ENCODE measurements around the gene RAB26.
"Not testable (repeated sequence)": the region's sequence is repeated elsewhere in the genome, so short reads cannot be mapped to it uniquely, and the experiment has no call there.

The RAB26 gene

DNA sequence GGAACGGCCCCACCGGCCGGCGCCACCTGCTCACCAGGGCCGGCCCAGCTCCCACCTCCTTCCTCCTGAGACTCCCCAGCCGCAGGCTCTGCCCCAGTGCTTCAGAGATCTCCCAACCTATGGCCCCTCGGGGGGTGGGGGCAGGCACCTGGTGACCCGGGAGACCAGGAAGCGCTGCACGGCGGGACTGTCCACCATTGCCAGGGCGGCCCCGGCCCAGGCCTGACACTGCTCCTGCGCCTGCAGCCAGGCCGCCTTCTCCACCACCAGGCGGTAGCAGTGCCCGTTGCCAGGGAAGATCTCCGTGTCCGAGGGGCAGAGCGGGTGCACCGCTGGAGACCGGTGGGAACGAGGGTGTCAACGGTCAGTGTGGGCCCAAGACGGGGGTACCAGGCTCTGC, 31.1 kb upstream of the RAB26 start:
- not testable (repeated sequence) for DNase-seq (ENCODE audit: low read depth)

DNA sequence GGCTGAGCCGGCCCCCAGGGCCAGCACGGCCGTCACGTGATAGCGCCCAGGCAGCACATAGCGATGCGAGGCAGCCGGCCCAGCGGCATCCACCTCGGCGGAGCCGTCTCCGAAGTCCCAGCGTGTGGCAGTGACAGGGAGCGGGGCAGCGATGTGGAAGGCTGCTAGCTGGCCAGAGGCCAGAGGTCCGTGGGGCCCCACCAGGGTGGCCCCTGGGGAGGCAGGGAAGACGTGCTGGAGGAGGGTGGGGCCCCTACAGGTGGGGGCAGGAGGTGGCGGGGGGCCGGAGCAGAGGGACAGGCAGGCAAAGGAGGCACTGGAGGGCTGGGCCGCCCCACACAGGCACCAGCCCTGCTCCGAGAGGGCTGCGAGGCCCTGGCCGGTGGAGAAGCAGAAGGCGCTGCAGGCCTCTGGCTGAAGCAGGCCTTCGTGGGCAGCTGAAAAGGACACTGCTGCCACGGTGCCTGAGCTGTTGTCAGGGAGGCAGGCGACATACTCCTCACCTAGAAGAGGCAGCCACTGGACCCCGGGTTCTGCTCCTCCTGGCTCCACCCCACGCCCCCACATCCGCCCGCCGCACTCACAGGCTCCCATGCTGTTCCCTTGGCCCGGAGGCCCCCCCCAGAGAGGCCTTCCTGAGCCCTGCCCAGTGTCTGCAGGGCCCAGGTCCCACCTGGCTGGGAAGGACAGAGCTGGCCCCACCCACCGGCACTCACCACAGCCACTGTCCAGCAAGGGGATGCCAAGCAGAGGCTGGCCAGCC, 30.3 kb upstream of the RAB26 start:
- not testable (repeated sequence) for DNase-seq (ENCODE audit: low read depth)

DNA sequence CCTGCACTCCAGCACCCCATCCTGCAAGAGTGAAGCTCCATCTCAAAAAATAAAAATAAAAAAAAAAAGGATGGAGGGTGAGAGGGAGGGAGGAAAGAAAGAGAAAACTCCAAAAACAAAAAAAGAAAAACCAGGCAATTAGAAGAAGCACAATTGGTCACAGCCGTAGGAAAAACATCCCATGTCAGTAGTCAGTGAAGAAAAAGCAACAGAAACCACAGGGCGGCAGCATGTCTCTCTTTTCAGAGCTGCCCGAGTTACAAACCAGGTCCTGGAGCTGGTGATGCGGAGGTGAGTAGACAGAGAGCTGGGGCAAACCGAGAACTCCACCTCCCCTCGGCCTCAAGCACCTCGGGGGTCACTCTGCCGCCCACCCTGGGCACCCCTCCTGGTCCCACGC, 27.1 kb upstream of the RAB26 start:
- not testable (repeated sequence) for DNase-seq (ENCODE audit: low read depth)

DNA sequence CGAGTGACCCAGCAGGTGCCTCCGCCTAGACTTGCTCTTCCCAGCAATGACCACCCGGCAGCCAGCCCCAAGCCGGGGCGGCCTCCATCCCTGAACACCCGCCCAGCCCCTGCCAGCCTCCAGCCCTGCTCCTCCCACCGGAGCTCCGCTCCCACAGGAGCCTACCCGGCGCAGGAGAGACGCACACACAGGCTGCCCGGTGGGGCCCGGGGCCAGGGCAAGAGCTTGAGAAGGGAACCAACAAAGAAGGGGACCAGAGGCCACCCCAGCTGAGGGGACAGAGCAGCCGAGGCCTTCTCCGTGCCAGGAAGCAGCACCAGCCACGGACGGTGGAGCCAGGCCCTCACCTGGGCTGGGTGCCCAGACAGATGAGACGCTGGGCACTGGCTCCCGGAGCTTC, 26.6 kb upstream of the RAB26 start:
- no peak for DNase-seq (ENCODE audit: low read depth)

DNA sequence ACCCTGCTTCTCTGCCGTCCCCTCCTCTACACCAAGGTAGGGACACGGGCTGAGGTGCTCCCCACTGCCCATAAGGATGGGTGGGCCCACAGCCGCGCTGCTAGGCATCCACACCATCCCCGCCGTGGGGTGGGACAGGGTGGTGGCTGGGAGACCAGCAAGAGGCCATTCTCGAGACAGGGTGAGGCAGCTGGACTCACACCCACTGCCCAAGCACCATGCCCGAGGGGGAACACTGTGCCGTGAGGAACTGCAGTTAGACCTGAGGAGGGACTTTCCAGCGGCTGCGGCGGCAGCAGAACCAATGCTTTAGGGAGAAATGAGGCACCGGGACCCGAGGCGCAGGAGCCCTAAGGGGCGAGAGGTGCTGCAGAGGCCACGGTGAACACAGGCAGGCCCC, 26.0 kb upstream of the RAB26 start:
- DNase-seq (ENCODE audit: low read depth), result no peak

DNA sequence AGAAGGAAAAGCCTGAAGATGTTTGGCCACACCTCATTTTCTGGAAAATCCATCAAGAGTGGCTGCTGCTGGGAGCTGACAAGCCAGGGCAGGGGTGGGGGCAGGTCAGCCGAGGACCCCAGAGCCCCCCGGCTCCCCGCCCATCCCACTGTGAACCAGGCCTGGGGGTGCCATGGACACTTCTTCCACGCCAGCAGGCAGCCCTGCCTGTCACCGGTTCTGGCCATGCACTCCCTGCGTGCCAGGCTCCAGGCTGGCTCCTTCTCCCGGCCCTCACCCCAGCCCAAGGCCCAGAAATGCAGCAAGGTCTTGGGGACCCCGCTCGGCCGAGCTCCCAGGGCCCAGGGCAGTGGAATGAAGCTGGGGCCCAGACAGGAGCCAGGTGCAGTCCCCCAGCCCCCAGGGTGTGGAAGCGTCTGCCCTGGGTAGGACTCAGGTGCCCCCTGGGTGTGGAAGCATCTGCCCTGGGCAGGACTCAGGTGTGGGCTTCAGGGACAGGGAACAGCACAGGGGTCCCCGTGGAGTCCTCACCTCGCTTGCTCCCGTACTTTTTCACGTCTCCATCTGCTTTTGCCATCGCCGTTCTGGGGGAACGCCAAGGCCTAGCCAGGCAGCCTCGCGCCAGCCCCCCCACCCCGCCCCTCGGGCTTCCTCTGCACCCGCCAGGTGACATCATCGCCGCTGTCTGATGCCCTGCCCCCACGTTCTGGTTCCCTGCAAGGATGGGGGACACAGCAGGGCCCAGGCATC, 25.3 kb upstream of the RAB26 start:
- not testable (repeated sequence) for DNase-seq (ENCODE audit: low read depth)

DNA sequence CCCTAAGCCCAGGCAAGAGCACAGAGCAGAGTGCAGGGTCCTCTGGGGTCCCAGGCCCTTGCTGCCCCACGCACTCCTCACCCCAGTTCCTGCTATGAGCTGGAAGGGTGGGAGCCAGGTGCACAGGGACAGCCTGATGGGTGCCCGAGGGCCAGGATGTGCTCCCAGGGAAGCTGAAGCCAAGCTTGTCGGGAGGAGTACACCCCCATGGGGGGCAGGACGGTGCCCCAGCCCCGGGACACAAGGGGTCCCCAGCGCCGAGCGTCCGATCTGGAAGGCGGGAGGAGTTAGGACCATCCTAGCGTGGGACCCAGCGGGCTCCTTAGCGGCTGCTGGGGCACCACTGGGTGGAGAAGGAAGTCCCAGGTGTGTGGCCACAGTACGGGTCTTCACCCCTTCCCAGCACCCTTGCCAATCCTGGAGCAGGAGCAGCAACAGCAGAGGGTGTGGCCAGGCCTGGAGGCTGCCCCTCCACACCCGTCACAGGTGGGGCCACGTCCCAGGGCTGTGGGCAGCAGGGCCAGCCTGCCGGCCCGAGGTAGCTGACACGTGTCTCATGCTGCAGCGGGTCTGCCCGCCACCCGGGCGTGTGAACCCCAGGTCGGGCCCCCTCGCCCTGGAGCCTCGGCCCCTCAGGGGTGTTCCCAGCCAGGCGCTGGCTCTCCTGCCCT, 24.6 kb upstream of the RAB26 start:
- not testable (repeated sequence) for DNase-seq (ENCODE audit: low read depth)

DNA sequence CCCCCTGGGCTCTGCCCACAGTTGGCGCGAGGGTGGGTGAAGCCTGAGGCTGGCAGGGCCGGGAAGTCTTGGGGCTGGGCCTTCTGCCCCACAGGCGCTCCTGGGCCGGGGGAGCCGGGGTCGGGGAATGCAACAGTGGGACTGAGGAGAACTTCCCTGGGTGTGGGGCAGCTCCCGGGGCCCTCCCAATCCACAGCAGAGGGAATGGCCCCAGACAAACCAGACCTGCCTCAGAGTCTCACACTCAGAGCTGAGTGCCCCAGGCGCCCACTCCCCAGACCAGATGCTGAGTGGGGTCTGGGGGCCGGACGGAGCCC, 24.1 kb upstream of the RAB26 start:
- not testable (repeated sequence) for DNase-seq (ENCODE audit: low read depth)

DNA sequence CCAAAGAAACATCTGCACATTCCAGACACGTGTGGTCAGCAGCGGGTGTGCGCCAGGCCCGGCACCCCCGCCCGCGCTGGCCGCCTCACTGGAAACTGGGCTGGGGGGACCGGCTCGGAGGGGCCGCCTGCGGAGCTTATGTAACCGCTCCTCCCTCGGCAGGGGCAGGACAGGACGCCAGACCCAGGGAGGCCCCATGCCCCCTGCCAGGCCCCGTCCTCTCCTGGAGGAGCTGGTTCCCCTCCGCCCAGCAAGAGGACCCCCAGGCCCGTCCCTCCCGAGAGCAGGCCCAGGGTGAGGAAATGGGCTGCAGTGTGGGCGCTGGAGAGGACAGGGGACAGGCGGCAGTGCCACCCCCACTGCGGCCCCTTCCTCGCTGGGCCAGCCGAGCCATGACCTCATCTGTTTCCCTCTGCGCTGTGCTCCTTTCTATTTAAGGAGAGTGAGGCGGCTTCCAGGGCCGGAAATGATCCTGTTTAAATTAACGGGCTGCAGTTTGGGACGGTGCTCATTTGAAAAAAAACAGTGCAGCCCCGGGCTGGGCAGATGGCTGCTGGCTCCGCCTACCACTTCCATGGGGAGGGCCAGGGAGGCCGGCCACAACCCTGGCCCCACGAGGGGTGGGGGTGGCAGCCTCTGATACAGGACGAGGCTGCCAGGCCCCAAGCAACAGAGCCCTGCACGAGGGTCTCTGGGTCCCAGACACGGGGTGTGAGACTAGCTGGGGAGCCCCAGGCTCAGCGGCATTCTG, 23.6 kb upstream of the RAB26 start:
- DNase-seq (ENCODE audit: low read depth), result not testable (repeated sequence)

DNA sequence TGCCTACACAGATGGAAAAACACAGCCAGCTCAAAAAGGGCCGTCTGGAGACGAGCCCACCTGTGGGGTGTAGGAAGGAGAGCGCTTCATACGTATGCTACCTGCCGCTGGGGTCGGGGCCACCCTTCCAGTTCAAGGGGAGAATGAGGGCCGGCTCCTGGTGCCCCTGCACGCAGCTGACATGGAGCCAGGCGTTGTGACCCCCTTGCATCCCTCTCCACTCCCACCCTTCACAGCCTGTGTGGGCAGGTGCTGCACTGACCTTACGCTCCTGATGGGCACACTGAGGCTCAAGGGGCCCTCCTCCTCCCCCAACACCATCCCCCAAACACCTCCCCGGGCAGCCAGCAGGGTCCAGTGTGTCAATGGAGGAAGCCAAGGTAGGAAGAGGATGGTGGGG, 22.8 kb upstream of the RAB26 start:
- not testable (repeated sequence) for DNase-seq (ENCODE audit: low read depth)

DNA sequence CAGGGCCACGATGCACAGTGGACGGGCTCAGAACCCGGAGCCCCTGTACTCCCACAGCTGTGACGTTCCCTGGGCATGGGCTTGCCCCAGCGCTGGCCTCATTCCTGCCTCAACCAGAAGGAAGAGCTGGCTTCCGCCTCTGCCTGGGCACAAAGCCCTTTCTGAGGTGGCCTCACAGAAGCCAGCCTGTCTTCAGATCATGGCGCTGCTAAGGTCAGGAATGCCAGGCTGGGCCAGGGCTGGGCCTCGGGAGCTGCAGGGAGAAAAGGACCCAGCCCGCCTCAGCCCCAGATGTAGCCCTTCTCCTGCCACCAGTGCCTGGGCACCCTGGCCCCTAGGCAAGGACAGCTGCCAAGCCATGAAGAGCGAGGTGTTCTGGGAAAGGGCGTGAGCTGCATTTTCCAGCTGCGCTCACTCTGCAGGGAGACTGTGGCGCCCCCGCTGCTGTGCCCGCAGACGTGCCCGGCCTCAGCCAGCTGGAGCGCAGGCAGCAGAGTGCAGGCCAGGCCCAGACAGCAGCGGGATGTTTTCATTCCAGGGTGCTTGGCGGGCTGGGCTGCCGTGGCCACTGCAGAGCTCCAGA, 22.2 kb upstream of the RAB26 start:
- not testable (repeated sequence) for DNase-seq (ENCODE audit: low read depth)

DNA sequence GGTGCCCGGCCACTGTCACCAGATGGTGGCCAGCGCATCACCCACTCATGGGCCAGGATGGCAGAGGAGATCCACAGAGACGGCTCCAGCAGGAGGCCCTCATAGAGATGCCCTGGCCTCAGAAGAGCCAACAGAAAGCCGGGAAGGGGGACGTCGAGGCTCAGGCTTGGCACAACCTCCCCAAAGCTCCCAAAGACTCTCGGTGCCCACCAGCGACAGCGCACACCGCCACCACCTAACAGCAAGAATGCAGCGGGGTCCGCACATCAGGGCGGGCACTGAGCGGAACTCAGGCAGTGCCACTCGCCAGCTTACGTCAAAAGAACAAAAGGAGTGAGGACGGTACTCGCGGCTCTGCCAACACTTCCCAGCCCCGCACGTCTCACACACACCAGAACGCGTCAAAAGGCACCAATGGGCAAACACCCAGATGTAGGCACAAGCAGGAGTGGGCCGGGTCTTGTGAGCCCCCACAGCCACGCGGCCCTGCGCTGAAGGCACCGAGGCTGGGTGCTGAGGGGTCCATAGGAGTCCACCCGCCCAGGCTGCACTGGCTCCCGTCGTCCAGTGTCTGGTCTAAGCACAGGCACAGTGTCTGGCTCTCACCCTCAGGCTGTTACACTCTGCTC, 21.4 kb upstream of the RAB26 start:
- not testable (repeated sequence) for DNase-seq (ENCODE audit: low read depth)

DNA sequence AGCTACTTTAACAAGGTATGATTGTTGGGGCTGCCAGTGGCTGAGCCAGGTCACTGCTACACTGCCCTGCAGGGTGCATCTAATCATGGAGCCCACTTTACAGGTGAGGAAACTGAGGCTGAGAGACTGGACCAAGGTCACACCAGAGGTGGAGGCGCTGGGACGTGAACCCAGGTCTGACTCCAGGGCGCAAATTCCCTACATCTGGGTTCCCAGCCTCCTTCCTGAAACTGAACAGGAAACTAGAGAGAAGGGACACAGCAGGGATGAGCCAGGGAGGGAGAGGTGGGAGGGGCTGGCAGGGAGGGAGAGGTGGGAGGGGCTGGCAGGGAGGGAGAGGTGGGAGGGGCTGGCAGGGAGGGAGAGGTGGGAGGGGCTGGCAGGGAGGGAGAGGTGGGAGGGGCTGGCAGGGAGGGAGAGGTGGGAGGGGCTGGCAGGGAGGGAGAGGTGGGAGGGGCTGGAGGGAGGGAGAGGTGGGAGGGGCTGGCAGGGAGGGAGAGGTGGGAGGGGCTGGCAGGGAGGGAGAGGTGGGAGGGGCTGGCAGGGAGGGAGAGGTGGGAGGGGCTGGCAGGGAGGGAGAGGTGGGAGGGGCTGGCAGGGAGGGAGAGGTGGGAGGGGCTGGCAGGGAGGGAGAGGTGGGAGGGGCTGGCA, 20.7 kb upstream of the RAB26 start:
- DNase-seq (ENCODE audit: low read depth), result not testable (repeated sequence)

DNA sequence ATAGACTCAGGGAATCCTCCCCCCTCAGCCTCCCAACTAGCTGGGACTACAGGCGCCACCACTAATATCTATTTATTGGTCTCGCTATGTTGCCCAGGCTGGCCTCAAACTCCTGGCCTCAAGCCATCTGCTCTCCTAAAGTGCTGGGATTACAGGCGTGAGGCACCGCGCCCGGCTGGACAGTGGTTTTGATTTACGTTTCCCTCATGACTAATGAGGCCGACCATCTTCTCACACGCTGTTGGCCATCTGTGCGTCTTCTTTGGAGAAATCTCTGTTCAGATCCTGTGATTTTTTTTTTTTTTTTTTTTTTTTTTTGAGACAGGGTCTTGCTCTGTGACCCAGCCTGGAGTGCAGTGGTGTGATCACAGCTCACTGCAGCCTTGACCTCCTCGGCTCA, 19.2 kb upstream of the RAB26 start:
- DNase-seq (ENCODE audit: low read depth), result not testable (repeated sequence)

DNA sequence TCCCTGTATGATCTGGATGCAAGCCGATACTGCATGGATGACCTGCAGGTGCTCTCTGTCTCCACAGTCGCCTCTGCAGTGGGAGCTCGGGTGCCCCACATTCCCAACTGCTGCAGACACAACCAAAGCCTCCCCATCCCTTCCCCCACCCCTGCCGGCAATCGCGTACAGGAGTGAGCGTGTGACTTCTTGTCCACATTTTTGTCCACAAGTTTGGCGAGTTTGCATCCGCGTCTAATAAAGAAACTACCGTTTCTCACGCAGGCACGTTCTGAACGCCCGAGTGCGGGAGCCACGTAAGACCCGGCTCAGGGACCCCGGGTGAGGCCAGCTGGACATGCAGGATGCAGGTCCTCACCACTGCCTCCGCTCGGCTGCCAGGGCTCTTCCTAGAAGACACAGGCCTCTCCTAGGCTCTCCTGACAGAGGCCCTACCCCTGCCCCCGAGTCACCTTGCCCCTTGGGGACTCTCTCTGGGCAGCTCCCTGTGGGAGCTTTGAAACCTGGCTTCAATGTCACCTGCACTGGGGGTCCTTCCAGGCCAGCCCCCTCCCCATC, 18.5 kb upstream of the RAB26 start:
- not testable (repeated sequence) for DNase-seq (ENCODE audit: low read depth)

DNA sequence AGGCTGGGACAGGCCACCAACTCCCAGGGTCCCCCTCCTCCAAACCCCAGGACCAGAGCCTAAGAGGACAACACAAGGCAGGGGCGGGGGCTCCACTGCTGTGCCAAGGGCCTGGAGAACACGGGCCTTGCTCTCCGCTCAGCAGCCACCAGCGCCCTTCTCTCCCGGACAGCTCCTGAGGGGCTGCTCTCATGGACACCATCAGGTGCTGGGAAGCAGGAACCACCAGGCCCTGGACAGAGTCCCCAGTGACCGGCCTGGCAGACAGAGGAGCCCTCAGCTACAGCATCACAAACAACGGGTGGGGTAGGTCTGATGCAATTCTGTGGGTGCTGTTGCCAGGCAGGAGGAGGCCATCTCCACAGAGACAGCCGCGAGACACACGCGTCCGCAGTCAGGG, 14.6 kb upstream of the RAB26 start:
- not testable (repeated sequence) for DNase-seq (ENCODE audit: low read depth)

DNA sequence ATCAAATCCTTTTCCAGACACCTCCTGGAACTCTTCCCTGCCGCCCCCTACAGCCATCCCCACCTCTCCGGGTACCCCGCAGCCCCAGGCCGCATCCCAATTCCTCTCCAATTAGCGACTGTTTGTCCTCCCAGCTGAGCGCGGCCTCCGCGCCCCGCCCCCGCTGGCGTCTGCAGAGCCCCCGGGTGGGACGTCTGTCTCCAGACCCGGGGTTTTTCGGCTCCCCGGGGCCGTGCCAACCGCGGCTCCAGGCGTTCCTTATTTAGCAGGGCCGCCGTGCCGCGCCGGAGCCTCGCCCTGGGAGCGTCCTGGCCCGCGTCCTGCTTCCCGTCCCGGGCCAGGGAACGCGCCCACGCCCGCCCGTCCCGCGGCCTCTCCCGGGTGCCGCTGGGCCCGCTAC, 13.4 kb upstream of the RAB26 start:
- not testable (repeated sequence) for DNase-seq (ENCODE audit: low read depth)

DNA sequence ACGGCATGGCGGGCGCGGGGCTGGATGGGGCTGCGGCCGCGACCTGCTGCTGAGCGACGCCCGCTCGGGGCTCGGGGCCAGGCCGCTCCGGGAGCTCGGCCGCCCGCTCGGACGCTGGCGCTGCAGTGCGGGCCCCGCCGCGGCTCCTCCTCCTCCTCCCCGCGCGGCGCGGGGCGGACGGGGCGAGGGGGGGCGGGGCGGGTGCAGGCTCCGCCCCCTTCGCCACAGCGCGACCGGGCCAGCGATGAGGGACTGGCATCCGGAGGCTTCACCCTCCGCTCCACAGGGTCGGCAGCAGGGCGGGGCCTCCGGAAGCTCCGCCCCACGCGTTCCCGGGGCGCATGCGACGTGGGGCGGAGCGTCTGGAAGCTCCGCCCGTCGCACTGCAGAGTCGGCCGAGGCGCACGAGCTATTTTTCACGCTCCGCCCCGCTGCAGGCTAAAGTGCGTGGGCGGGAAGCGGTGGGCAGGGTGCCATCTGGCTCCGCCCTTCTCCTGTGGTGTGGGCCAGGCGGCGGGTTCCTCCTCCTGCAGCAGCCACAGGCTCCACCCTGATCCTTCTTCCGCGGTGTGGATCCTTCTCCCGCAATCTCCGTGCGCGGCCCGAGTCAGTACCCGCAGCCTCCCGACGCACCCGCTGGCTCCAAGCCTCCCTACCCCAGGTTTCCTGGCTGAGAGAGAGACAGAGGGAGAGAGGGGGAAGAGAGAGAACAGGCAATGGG, 12.5 kb upstream of the RAB26 start, which contains the start of gene PKD1:
Gene PKD1, minus strand, starts transcription at position 129 of the 721 bp plus-strand sequence. CDS start 209 bp downstream, outside the sequence.
- DNase-seq (ENCODE audit: low read depth), result peak; percentile 97
